Eye (tissue), 1 donor: ENCODE results near the gene ADAMTS8.

Experiments used
- DNase-seq: peaks from one replicate; pipeline ENCODE4 v3.0.0-alpha.2; 2015

ADAMTS8 gene

GRCh38 chr11:130418210-130418609 is 10.2 kb downstream of the ADAMTS8 start:
- no peak for DNase-seq

GRCh38 chr11:130416906-130417305 is 11.5 kb downstream of the ADAMTS8 start:
- DNase-seq, result no peak

GRCh38 chr11:130416530-130416882 is 11.9 kb downstream of the ADAMTS8 start:
- DNase-seq, result peak; percentile 64

GRCh38 chr11:130415731-130416529 is 12.5 kb downstream of the ADAMTS8 start:
- DNase-seq, result no peak

GRCh38 chr11:130414107-130415080 is 14.0 kb downstream of the ADAMTS8 start:
- DNase-seq, result no peak

GRCh38 chr11:130413405-130414106 is 14.9 kb downstream of the ADAMTS8 start:
- DNase-seq, result no peak

- DNase-seq, result no peak
These were observed 17.2 kb downstream of the ADAMTS8 start for GRCh38 chr11:130411223-130411622.

- no peak for DNase-seq
These were observed 18.6 kb downstream of the ADAMTS8 start for GRCh38 chr11:130409594-130410388.

GRCh38 chr11:130408901-130409300 is 19.5 kb downstream of the ADAMTS8 start:
- DNase-seq, result no peak

- no peak for DNase-seq
These were observed 20.0 kb downstream of the ADAMTS8 start for GRCh38 chr11:130408401-130408890.

- no peak for DNase-seq
These were observed 20.4 kb downstream of the ADAMTS8 start for GRCh38 chr11:130407978-130408377.

- no peak for DNase-seq
These were observed 23.0 kb downstream of the ADAMTS8 start for GRCh38 chr11:130405428-130405827.

- no peak for DNase-seq
These were observed 23.7 kb downstream of the ADAMTS8 start for GRCh38 chr11:130404727-130405126.

GRCh38 chr11:130403967-130404366 is 24.4 kb downstream of the ADAMTS8 start:
- no peak for DNase-seq

- peak; percentile 73 for DNase-seq
These were observed 25.1 kb downstream of the ADAMTS8 start for GRCh38 chr11:130403271-130403804.

GRCh38 chr11:130402570-130402969 is 25.8 kb downstream of the ADAMTS8 start:
- DNase-seq, result no peak

- no peak for DNase-seq
These were observed 27.5 kb downstream of the ADAMTS8 start for GRCh38 chr11:130400781-130401483.

GRCh38 chr11:130399196-130399595 is 29.2 kb downstream of the ADAMTS8 start:
- no peak for DNase-seq

GRCh38 chr11:130397780-130398179 is 30.6 kb downstream of the ADAMTS8 start:
- no peak for DNase-seq

- no peak for DNase-seq
These were observed 31.4 kb downstream of the ADAMTS8 start for GRCh38 chr11:130396965-130397364.

GRCh38 chr11:130394615-130395014 is 33.8 kb downstream of the ADAMTS8 start:
- peak; percentile 54 for DNase-seq
